HepG2 (cell line): ENCODE measurements around the gene DMPK.

ENCODE experiments used
- CBX1 ChIP-seq: IDR thresholded peaks from one replicate; pipeline ENCODE4 v1.6.1; 2016; ENCODE audit warnings: antibody characterized with exemption, low read depth
- HNF4G ChIP-seq, 2 experiments: sonication (generic) in 1 of 2; formaldehyde crosslinking in 1 of 2; IDR thresholded peaks; 2 replicates each; pipeline versions ENCODE4 v1.4.0 to v1.6.1; 2011 to 2020; ENCODE audit warnings: borderline replicate concordance in 2 of 2, low read depth in 2 of 2, mild to moderate bottlenecking in 2 of 2, low read length in 1 of 2, missing genetic modification reagents in 1 of 2, moderate library complexity in 1 of 2
- KAT8 ChIP-seq: IDR thresholded peaks from 2 replicates; pipeline ENCODE4 v1.6.1; 2016; ENCODE audit warnings: missing genetic modification reagents, missing compliant biosample characterization
- MAX ChIP-seq: IDR thresholded peaks from 2 replicates; pipeline ENCODE4 v1.6.1; 2012; ENCODE audit warnings: inconsistent platforms
- NR2C2 ChIP-seq: sonication (generic); formaldehyde crosslinking; IDR thresholded peaks from 2 replicates; pipeline ENCODE4 v1.4.0; 2020; ENCODE audit warnings: missing genetic modification reagents, mild to moderate bottlenecking, moderate library complexity, borderline replicate concordance
- POLR2A ChIP-seq, 2 experiments: IDR thresholded peaks; 2 replicates each; pipeline ENCODE4 v1.6.1; 2011; ENCODE audit warnings: low read depth in 2 of 2, low read length in 2 of 2, mild to moderate bottlenecking in 1 of 2, moderate library complexity in 1 of 2; ENCODE audit not compliant: insufficient read depth in 1 of 2
- PRDM10 ChIP-seq: sonication (generic); formaldehyde crosslinking; IDR thresholded peaks from 2 replicates; pipeline ENCODE4 v1.4.0; 2020; ENCODE audit warnings: low read depth, missing genetic modification reagents
- SP4 ChIP-seq: sonication (generic); formaldehyde crosslinking; IDR thresholded peaks from 2 replicates; pipeline ENCODE4 v1.8.1; 2023; ENCODE audit warnings: mild to moderate bottlenecking, missing genetic modification reagents
- TAF1 ChIP-seq: sonication (generic); formaldehyde crosslinking; IDR thresholded peaks from 2 replicates; pipeline ENCODE4 v1.4.0; 2020; ENCODE audit warnings: missing genetic modification reagents
- ZNF350 ChIP-seq: sonication (generic); formaldehyde crosslinking; IDR thresholded peaks from 2 replicates; pipeline ENCODE4 v1.4.0; 2020; ENCODE audit warnings: mild to moderate bottlenecking, low read depth, missing genetic modification reagents, borderline replicate concordance
- ZNF558 ChIP-seq: sonication (generic); formaldehyde crosslinking; IDR thresholded peaks from 2 replicates; pipeline ENCODE4 v1.9.0; 2022; ENCODE audit warnings: mild to moderate bottlenecking, missing genetic modification reagents, borderline replicate concordance
- TF ChIP-seq, protein P1 (sequence below): sonication (generic); formaldehyde crosslinking; IDR thresholded peaks from 2 replicates; pipeline ENCODE4 v1.5.0; 2020; ENCODE audit warnings: mild to moderate bottlenecking, missing genetic modification reagents, moderate library complexity

- TF ChIP-seq PRDM10 (no peak), ZNF558 (CRISPR knock-in tag) (no peak), KAT8 (no peak), HNF4G (IDR thresholded peaks at IDR 0.05; ENCODE audit: borderline replicate concordance, low read depth, low read length) (no peak), HNF4G (CRISPR knock-in tag; IDR thresholded peaks at IDR 0.05; ENCODE audit: borderline replicate concordance, low read depth) (no peak), SP4 (CRISPR knock-in tag) (no peak), ZNF350 (CRISPR knock-in tag) (no peak), NR2C2 (CRISPR knock-in tag) (no peak), POLR2A (IDR thresholded peaks at IDR 0.05; ENCODE audit: insufficient read depth in 1 of 2, low read depth in 2 of 2, low read length in 2 of 2) (no peak), CBX1 (no peak), TAF1 (CRISPR knock-in tag) (no peak), MAX (no peak)
- TF ChIP-seq, protein P1, sequence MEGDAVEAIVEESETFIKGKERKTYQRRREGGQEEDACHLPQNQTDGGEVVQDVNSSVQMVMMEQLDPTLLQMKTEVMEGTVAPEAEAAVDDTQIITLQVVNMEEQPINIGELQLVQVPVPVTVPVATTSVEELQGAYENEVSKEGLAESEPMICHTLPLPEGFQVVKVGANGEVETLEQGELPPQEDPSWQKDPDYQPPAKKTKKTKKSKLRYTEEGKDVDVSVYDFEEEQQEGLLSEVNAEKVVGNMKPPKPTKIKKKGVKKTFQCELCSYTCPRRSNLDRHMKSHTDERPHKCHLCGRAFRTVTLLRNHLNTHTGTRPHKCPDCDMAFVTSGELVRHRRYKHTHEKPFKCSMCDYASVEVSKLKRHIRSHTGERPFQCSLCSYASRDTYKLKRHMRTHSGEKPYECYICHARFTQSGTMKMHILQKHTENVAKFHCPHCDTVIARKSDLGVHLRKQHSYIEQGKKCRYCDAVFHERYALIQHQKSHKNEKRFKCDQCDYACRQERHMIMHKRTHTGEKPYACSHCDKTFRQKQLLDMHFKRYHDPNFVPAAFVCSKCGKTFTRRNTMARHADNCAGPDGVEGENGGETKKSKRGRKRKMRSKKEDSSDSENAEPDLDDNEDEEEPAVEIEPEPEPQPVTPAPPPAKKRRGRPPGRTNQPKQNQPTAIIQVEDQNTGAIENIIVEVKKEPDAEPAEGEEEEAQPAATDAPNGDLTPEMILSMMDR (CRISPR knock-in tag): no peak
Observed at GRCh38 chr19:45824041-45824471, 41.8 kb upstream of the DMPK start.
